Limb (tissue), 2 donors: ENCODE data around the gene KLHL35.
"Not testable (repeated sequence)": the region's sequence is repeated elsewhere in the genome, so short reads cannot be mapped to it uniquely, and the experiment has no call there.

Experiments
- DNase-seq, 2 donors: peaks; one replicate each; pipeline ENCODE4 v3.0.0-alpha.2; 2016; ENCODE audit errors: extremely low spot score in 2 of 2

Gene KLHL35

DNA sequence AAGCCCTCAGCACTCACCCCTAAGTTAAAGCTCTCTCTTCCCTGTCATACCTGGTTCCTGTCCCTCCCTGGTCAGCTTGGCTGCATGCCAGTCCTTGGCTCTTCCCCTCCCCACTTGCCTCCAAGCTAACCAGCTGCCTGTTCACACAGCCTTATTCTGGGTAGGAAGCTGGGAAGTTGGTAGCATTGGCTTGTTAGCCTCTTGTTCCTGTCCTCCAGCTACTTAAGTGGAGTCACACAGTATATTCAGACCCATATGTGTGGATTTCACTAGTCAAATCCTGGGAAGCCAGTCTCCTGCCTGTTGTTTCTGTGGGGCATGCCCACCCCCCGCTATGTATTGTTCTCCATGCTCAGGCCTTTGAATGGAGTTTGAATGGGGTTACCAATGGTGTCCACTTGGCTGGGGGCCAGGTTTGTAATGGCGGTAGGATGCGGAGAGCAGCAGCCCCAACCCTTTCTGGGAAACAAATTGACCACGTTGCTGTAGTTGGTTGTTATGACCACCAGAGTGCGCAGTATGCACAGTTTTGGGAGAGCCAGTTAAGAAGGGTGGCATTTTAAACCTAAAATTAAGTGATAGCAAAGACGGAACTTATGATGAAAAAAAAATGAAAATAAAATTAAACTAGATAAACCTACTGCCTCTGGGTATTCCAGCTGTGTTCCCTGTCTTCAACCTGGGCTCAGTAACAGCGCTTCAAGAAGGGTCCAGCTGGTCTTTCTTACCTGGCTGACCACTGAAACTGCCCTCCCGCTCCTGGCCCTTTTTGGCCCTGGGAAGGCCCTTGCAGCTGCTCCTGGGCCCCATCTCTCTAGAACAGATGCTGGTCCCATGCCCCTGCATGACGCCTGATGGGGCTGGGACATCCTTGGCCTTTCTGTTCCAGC is 44.4 kb downstream of the KLHL35 start:
- peak; percentile 72 to 79 for DNase-seq

DNA sequence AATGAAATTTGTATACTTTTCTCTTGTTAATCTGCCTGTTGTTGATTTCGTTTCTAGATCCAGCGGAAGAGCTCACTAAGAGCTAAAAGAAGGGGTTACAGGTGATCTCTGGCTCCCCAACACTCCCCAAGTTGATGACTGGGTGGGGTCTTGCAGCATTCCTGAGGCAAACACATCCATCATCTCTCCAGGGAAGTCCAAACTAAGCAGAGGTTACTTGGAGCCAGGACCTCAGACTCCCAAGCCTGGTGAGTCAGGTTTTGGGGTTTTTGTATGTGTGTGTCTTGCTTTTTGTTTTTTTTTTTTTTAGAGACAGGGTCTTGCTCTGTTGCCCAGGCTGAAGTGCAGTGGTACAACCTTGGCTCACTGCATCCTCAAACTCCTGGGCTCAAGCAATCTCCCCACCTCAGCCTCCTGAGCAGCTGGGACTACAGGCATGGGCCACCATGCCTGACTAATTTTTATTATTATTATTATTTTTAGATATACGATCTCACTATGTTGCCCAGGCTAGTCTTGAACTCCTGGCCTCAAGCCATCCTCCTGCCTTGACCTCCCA is 45.2 kb downstream of the KLHL35 start:
- no peak for DNase-seq

DNA sequence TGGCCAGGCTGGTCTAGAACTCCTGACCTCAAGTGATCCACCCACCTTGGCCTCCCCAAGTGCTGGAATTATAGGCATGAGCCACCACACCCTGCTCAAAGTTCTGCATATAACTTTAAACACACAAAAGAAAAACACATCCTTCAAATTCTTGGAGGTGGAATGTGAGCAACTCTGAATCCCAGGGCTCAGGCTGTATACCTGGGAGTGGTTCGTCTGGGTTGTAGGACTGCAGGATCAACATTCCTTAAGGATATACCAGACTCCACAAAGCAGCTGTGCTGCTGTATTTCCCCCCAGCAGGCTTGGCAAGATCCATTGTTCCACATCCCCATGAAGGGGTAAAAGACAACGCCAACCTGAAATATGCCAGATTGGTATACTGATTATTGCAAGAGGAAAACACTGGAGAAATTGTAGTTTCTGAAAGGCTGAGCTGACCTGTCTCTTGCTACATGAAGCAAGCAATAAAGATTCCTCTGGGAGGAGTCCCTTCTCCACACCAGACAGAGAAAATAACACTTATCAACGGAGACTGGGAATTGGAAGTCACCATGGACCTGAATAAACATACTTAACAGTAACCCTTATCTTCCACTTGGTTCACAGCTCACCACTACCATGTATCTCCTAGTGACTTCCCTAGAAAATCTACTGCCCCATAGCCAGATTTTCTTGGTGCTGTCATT is 45.9 kb downstream of the KLHL35 start:
- no peak for DNase-seq

DNA sequence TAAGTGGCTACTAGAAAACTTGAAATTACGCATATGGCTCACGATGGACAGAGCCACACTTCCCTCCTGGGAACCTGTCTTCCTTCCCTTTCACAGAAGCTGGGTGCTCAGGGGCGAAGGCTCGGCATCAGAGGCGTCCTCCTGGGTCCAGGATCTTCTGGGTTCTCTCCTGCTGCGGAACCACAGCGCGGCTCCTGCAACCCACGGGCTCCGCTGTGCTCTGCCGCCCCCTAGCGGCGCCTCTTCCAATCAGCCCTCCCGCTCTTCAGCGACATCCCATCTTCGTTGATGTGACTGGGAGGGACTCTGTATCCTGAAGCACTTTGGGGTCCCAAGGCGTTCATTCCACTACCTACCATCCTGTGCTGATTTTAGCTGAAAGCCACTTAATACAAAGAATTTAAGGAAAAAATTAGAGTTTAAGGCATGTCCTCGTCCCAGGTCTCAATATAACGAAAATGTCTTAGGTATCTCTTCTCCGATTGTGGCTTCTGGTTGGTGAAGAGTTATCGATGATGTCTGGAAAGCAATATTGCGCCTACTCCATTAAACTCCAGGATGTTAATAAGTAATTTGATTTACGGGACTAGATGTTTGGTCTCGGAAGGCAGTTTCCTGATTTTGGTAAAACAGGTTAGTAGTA is 48.4 kb downstream of the KLHL35 start:
- peak; percentile 61 to 85 for DNase-seq

DNA sequence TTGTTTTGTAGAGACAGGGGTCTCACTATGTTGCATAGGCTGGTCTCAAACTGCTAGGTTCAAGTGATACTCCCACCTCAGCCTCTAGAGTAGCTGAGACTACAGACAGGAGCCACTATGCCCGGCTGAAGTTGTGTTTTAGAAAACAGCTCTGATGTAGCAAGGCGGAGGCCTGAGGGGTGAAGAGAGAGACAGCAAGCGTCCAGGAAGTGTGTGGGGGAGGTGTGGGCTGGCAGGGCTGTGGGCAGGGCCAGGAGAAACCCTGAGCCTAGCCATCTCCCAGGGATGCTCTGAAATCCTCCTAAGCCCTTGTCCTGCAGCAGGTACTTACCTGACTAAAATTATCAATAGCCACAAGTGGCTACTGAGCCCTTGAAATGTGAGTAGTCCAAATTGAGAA is 49.8 kb downstream of the KLHL35 start:
- no peak for DNase-seq

DNA sequence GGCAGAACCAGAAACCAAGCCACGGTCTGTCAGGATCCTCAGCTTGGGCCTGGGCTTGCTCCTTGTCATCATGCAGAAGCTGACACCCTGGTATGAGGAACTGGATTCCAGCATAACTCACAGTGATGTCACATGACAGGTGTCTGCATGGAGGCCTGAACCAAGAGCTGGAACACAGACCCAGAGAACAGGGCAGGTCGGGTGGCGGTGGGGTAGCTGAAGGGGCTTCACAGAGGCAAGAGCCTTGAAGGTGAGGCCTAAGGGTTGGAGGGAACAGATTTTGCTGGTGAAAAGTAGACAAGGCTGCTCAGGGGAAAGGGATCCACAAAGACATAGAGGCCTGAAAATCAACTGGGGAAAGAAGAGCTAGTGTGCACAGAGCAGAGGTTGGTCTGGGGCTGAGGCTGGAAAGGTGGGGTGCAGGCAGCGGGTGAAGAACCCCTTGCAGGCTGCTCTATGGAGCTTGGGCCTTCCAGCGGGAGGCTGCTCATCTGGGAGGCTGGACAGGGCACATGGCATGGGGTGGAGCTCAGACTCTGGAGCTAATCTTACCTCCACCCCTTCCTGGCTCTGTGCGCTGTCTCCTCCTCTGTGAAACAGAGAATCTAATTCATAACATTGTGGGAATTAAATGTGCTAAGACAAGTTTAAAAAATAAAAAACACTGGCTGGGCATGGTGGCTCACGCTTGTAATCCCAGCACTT is 52.1 kb downstream of the KLHL35 start:
- DNase-seq: no peak

DNA sequence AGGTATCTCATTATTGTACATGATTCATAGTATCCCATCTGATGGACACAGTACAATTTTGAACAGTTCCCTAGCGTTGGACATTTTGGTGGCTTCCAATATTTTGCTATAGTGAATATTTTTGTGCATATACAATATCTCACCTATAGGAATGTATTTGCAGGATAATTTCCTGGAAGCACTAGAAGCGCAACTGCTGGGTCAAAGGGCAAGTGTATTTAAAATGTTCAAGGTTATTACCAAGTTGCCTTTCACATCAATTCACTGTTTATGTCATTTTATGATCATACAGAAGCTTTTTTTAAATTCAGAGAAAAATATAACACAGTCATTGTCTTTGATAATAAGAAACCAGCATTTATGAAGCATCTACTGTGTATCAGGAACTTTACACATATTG is 52.8 kb downstream of the KLHL35 start:
- no peak for DNase-seq

DNA sequence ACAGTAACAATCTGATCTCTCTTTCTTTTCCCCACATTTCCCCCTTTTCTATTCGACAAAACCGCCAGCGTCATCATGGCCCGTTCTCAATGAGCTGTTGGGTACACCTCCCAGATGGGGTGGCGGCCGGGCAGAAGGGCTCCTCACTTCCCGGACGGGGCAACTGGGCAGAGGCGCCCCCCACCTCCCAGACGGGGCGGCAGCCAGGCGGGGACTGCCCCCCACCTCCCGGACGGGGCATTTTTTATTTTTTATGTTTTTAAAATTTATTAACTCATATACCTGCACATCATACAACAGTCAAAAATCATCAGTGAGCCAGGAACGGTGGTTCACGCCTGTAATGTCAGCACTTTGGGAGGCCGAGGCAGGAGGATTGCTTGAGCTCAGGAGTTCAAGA is 54.2 kb downstream of the KLHL35 start:
- DNase-seq: not testable (repeated sequence)

DNA sequence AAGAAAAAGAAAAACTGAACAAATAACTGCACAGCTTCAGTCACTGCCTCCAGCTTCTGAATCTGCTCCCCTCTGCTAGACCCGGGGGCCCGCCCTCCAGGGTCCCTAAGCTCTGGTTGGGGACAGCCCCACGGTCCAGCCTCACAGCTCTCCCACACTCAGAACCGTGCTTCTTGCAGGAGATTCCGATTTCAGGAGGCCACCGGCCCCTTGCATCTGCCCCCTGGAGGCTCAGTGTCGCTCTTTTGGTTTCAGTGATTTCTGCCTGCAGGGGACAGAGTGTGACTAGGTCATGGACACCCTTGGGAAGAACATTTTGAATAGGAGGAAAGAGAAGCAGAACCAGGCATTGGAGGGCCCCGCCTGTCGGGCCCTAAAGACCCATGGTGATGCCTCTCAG is 56.8 kb downstream of the KLHL35 start:
- no peak for DNase-seq

DNA sequence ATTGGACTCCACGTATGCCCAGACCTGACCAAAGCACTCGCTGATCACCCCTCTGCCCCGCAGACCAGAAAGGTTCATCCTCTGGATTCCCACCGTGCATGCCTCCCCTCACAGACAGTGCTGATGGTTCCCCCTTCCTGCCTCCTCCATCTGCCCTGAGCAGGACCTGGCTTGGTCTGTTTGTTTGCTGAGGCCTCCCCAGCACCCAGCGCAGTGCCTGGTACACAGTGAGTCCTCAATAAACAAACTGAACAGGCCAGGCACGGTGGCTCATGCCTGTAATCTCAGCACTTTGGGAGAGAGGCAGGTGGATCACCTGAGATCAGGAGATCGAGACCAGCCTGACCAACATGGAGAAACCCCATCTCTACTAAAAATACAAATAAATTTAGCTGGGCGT is 57.4 kb downstream of the KLHL35 start:
- DNase-seq: no peak

DNA sequence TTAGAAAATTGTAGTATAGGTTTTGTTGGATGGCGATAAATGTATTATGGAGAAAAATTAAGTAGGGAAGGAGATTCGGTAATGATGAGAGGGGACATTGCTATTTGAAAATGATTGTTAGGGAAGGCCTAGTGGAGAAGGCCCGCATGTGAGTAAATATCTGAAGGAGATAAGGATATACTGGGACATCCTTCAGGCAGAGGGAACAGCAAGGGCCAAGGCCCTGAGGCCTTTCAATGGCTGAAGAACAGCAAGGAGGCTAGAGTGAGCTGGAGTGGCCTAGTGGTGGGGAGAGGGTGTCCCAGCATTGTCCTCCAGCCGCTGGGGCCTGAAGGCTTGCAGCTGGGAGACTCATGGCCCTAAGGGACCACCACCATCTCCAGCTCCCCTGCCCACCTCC is 58.4 kb downstream of the KLHL35 start:
- DNase-seq: no peak

DNA sequence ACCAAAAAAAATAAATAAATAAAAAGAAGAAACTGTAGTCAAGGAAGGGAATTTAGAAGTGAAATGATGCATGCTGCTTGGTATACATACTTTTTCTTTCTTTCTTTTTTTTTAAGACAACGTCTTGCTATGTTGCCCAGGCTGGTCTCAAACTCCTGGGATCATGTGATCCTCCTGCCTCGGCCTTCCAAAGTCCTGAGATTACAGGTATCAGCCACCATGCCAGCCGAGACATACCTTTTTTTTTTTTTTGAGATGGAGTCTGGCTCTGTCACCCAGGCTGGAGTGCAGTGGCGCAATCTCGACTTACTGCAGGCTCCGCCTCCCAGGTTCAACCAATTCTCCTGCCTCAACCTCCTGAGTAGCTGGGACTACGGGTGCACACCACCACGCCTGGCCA is 59.8 kb downstream of the KLHL35 start:
- DNase-seq: no peak
